ENCODE measurements around the gene ASXL1. TPM values are rescaled to one million over a fixed set of nuclear protein-coding genes. Genes with fewer than 3 reads are reported as not detected.
"Not testable (repeated sequence)": the region's sequence is repeated elsewhere in the genome, so short reads cannot be mapped to it uniquely, and the experiment has no call there.

ASXL1 gene
- total RNA-seq, 2 experiments from 2014 or later = 113 to 118 TPM

DNA sequence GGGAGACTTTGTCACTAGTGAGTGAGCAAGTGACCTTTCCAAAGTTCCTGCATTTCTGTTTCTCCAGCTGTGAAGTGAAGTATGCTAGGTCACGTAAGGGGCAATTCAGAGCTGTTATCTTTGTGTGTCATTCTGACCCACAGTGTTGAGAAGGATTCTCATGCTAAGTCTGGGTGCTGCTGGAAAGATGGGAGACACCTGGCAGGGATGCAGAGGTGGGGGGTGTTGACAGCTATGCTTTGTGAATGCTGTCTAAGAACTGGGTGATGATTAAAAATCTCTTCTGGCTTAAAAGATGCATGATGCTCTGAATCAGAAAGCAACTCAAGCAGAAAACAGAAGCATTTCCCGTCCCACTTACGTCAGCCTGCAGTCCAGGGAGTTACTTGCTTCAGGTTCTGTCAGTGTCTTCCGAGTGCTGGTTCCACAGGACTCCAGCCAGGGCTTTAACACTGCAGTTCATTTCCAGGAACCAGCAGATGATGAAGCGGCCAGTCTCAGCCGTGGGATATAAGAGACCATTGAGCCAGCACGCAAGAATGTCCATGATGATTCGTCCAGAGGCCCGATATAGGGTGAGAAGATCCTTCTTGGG, 30.9 kb upstream of the ASXL1 start:
- Mint-ChIP-seq H3K27me3 (no peaks in the 10 kb centered on the region), H3K36me3 (ENCODE audit: low read depth) (peaks cover 43% of the 10 kb centered on the region), H3K4me3 (no peak overlapping the region), H3K4me1 (peaks cover 19% of the 10 kb centered on the region), H3K27ac (no peak overlapping the region), H3K9me3 (no peaks in the 10 kb centered on the region)
- DNase-seq = no peak
- POLR2A ChIA-PET = no interaction called here
- CTCF ChIA-PET = interaction anchor here (1.6 kb wide), 1 partner anchor 10 kb away, joined by 3 read pairs; no protein-coding TSS in a partner anchor

DNA sequence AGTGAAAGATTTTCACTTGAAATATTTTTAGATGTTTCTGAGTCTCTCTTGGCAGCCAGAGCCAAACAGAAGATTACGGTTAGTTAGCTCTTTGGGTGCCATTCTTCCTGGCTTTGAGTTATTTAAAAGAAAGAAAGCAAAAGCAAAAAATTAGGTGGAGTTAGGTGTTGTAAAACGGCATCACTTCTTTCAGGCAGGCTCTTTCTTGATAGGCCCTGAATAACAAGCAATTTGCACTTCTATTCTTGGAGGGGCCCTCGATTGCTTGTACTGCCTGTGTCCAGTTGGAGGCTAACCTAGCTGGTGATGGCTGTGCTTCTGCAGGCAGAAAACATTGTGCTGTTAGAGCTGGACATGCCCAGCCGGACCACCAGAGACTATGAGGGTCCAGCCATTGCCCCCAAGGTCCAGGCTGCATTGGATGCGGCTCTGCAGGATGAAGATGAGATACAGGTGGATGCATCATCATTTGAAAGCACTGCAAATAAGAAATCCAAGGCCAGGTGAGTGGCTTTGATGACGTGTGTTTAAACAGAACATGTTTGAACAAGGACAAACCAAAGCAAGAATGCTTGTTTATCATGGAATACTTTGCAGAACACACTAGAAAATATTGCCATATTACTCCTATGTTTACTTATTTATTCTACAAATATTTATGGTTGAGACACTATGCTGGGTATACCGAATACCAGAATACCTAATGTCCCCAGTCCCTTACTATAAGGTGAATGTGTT, 28.1 kb upstream of the ASXL1 start:
- CTCF ChIA-PET = no interaction called here
- Mint-ChIP-seq H3K27me3 (no peaks in the 10 kb centered on the region), H3K4me1 (peaks cover 47% of the 10 kb centered on the region), H3K9me3 (no peaks in the 10 kb centered on the region), H3K27ac (no peak overlapping the region), H3K4me3 (no peak overlapping the region), H3K36me3 (ENCODE audit: low read depth) (peaks cover 52% of the 10 kb centered on the region)
- POLR2A ChIA-PET = no interaction called here
- no peak for DNase-seq

DNA sequence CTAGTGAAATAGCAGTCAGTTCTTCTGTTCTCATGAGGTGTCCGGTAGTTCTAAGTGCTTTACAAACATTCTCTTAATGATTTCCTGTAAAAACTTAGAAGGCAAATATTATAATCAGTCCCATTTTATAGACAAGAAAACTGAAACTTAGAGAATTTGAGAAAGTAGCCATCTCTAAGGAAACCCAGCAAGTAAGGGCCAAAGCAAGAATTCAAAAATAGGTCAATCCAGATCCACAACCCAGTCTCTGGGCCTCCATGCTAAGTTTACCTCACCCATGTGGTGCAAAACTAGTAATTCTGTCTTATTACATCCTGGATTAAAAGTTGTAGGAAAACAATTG, 27.6 kb upstream of the ASXL1 start:
- H3K27ac Mint-ChIP-seq = no peak overlapping the region
- H3K4me3 Mint-ChIP-seq = no peak overlapping the region
- H3K27me3 Mint-ChIP-seq = no peaks in the 10 kb centered on the region
- H3K36me3 Mint-ChIP-seq (ENCODE audit: low read depth) = peaks cover 53% of the 10 kb centered on the region
- peaks cover 48% of the 10 kb centered on the region for H3K4me1 Mint-ChIP-seq
- ChIA-PET POLR2A (no interaction called here), CTCF (no interaction called here)
- H3K9me3 Mint-ChIP-seq = no peaks in the 10 kb centered on the region
- no peak for DNase-seq

DNA sequence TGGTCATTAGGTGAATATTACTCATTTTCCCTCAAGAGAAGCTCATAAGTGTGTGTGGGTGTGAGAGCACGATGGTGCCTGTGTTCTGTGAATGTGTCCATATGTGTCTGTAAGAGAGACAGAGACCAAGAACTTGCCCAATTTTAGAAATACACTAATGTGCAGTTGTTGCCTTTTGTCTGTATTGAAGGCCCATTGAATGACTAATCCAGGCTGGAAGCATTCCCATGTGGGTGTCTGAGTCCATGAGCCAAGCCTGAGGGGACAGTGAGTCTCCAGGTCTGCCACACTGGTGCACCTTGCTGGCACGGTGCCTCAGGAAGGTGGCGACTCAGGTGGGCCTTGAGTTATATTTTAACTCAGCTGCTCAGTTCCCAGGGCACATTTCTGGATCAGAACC, 25.5 kb upstream of the ASXL1 start:
- Mint-ChIP-seq H3K36me3 (ENCODE audit: low read depth) (peaks cover 48% of the 10 kb centered on the region), H3K4me1 (peaks cover 58% of the 10 kb centered on the region), H3K27me3 (no peaks in the 10 kb centered on the region), H3K27ac (peak overlapping the region; percentile 97), H3K9me3 (no peaks in the 10 kb centered on the region), H3K4me3 (no peak overlapping the region)
- POLR2A ChIA-PET = interaction anchor here (0.6 to 3.1 kb wide), 6 partner anchors 9 to 207 kb away, joined by 3 to 71 read pairs (median 4); partner anchors contain the start of gene ASXL1
- DNase-seq = no peak
- CTCF ChIA-PET = no interaction called here

DNA sequence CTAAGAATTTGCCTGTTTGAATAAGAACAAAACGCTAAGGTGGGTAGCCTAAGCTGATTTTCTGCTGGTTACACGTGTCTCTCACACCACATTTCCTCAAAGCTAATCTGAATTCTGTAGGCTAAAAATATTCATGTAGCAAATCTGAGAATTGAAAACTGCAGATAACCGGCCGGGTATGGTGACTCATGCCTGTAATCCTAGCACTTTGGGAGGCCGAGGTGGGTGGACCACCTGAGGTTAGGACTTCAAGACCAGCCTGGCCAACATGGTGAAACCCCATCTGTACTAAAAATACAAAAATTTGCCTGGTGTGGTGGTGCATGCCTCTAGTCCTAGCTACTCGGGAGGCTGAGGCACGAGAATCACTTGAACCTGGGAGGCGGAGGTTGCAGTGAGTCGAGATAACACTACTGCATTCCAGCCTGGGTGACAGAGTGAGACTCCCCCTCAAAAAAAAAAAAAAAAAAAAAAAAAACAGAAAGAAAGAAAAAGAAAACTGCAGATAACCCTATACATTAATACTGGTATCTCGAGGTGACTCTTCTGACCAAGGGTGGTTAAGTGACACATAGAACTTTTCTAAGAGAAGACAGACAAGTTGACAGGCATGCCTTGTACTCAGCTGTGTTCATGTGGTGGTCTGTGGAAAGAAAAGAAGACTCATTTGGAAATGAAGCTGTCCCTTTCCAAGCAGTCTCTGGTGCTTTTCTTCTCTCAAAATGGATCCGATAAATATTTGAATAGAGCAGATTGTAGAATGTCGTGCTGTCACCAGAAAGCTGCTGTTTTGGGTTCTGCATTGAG, 24.7 kb upstream of the ASXL1 start:
- Mint-ChIP-seq H3K36me3 (ENCODE audit: low read depth) (peaks cover 47% of the 10 kb centered on the region), H3K9me3 (no peaks in the 10 kb centered on the region), H3K27me3 (no peaks in the 10 kb centered on the region), H3K4me1 (peaks cover 58% of the 10 kb centered on the region), H3K27ac (peak overlapping the region; percentile 97), H3K4me3 (peak overlapping the region; percentile 50)
- CTCF ChIA-PET = interaction anchor here (0.5 to 1.5 kb wide), 3 partner anchors 24 to 319 kb away, joined by 3 to 5 read pairs (median 4); partner anchors contain the start of gene ASXL1
- POLR2A ChIA-PET = interaction anchor here (0.6 to 3.1 kb wide), 9 partner anchors 8 to 206 kb away, joined by 3 to 71 read pairs (median 3); partner anchors contain the start of gene ASXL1
- DNase-seq = peak; percentile 44

DNA sequence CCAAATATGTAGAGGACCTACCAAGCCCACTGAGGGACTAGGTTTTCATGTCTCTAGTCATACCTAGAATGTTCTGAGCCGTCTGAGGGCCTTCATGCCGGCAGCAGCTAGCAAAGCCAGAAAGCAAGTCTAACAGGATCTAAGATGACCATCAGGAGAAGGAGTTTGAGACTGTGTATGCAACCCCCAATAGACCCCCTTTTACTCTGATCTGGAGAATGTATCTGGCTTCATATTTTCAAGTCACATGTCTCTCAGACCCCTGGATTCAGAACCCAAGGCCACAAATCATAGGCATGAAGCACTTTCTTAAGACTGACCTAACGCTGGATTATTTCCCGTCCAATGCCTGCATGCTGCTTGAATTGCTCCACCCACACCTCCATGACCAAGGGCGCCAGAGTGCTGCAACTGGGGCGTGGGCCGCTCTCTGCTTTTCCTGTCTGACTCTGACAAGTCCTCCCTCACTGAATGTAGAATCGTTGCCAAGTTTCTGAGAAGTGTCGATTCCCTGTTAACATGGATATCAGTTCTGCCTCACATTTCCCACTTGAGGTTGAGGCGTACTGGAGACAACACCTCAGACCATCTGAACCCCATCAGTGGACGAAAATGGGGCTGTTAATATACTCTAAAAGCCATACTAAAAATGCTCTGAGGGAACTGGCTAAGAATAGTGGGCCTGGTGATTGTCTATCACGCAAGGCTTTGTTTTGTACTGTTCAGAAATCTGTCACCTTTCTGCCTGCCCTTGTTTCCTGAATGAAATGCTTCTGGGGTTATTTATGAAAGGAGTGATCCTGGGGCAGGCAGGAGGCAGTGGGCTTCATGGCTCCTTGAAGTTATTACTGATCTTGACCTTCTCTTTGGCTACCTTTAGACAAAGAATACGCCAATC, 23.9 kb upstream of the ASXL1 start:
- peak; percentile 70 for DNase-seq
- POLR2A ChIA-PET = interaction anchor here (0.6 to 3.1 kb wide), 6 partner anchors 10 to 103 kb away, joined by 3 to 71 read pairs (median 4); partner anchors contain the start of gene ASXL1
- Mint-ChIP-seq H3K36me3 (ENCODE audit: low read depth) (peaks cover 44% of the 10 kb centered on the region), H3K27me3 (no peaks in the 10 kb centered on the region), H3K27ac (peak overlapping the region; percentile 97), H3K9me3 (no peaks in the 10 kb centered on the region), H3K4me3 (peak overlapping the region; percentile 50), H3K4me1 (peaks cover 58% of the 10 kb centered on the region)
- CTCF ChIA-PET = interaction anchor here (1.5 kb wide), 1 partner anchor 23 kb away, joined by 5 read pairs; the partner anchor contains the start of gene ASXL1

DNA sequence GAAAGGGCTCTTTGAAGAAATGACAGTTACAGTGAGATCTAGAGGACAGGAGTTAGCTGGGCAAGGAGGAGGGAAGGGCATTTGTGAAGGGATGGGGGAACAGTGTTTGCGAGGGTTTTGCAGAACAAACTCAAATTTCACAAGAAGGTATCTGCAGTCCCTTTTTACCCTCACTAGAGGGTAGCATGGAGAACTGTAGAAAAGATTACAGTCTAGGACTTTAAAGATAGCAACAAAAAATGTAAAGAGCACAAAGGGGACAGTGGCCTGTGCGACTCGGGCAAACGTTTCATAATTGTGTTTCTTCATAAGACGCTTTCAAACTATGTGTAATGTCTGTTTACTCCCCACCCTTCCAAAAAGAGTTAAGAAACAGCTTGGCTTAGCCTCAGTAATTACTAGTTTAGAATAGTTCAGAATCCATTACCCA, 21.2 kb upstream of the ASXL1 start:
- Mint-ChIP-seq H3K27me3 (no peaks in the 10 kb centered on the region), H3K9me3 (no peaks in the 10 kb centered on the region), H3K27ac (peak overlapping the region; percentile 19), H3K4me3 (no peak overlapping the region), H3K4me1 (peaks cover 49% of the 10 kb centered on the region), H3K36me3 (ENCODE audit: low read depth) (peaks cover 19% of the 10 kb centered on the region)
- DNase-seq = no peak
- ChIA-PET POLR2A (interaction anchor here (1.2 to 2.1 kb wide), 2 partner anchors 22 kb away, joined by 3 to 8 read pairs; partner anchors contain the start of gene ASXL1), CTCF (interaction anchor here (1.0 kb wide), 1 partner anchor 8 kb away, joined by 4 read pairs; no protein-coding TSS in a partner anchor)

DNA sequence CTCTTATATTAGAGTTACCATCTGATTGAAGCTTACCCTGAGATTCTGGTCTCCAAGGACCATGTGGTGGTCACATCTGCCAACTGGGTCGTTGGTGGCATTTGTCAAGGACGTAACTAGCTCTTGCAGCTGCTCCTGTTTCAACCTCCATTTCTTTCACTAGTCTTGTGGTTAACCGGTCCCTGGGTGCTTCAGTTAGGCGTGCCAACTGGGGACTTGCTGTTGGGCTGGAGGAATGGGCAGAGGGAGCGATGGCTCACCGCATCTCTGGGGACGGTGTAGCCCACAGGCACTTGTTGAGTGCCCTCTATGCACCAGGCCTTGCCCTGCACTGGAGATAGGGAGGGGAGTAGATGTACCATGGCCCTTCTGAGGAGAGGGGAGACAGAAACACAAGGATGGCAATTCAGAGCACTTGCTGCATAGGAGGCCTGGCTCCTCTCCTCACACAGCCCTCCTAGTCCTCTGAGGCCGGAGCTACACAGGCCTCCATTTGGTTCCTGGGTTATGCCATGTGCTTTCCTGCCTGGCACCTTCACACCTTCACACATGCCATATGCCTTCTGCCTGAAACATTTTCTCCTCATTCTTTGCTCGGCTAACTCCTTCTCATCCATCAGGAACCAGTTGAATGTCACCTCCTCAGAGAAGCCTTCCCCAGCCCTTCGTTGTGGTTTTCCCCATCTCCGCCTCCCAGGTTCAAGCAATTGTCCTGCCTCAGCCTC, 20.0 kb upstream of the ASXL1 start:
- Mint-ChIP-seq H3K27me3 (no peaks in the 10 kb centered on the region), H3K9me3 (no peaks in the 10 kb centered on the region), H3K36me3 (ENCODE audit: low read depth) (peaks cover 15% of the 10 kb centered on the region), H3K27ac (no peak overlapping the region), H3K4me1 (peaks cover 43% of the 10 kb centered on the region), H3K4me3 (no peak overlapping the region)
- POLR2A ChIA-PET = interaction anchor here (2.1 kb wide), 1 partner anchor 21 kb away, joined by 8 read pairs; the partner anchor contains the start of gene ASXL1
- CTCF ChIA-PET = interaction anchor here (1.5 kb wide), 1 partner anchor 21 kb away, joined by 3 read pairs; no protein-coding TSS in a partner anchor
- DNase-seq = no peak

DNA sequence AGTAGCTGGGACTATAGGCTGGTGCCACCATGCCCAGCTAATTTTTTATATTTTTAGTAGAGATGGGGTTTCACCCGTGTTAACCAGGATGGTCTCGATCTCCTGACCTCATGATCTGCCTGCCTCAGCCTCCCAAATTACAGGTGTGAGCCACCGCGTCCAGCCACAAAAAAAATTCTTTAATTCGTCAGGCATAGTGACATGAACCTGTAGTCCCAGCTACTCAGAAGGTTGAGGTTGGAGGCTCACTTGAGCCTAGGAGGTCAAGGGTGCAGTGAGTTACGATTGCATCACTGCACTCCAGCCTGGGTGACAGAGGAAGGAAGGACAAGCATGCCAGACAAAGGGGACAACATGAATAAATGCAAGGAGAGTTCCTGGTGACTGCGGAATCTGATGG, 19.5 kb upstream of the ASXL1 start:
- Mint-ChIP-seq H3K4me3 (no peak overlapping the region), H3K4me1 (peaks cover 37% of the 10 kb centered on the region), H3K36me3 (ENCODE audit: low read depth) (peaks cover 15% of the 10 kb centered on the region), H3K27me3 (no peaks in the 10 kb centered on the region), H3K27ac (no peak overlapping the region), H3K9me3 (no peaks in the 10 kb centered on the region)
- ChIA-PET POLR2A (interaction anchor here (2.1 kb wide), 1 partner anchor 20 kb away, joined by 8 read pairs; the partner anchor contains the start of gene ASXL1), CTCF (interaction anchor here (1.5 kb wide), 1 partner anchor 20 kb away, joined by 3 read pairs; no protein-coding TSS in a partner anchor)
- DNase-seq = no peak

DNA sequence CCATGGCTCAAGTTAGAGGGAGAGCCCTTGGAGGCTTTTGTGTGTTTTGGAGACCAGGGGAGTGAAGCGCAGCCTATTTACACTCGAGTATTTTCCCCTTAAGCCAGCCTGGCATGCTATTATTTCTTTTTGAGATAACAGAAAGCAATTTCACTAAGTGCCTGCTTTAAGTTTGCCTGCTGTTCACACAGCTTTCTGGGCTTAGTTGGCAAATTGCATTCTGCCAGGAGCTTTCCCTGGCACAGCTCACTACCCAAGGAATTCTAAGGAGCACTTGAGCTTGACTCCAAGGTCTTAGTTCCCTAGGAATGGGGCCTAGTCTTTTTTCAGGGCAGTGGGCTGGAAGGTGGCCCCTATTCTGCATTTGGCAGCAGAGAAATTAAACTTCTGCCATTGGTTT, 19.0 kb upstream of the ASXL1 start:
- no peak overlapping the region for H3K4me3 Mint-ChIP-seq
- no peak overlapping the region for H3K27ac Mint-ChIP-seq
- POLR2A ChIA-PET = interaction anchor here (1.1 to 2.1 kb wide), 2 partner anchors 9 to 20 kb away, joined by 4 to 8 read pairs; partner anchors contain the start of gene ASXL1
- H3K36me3 Mint-ChIP-seq (ENCODE audit: low read depth) = peaks cover 15% of the 10 kb centered on the region
- CTCF ChIA-PET = interaction anchor here (1.5 kb wide), 1 partner anchor 20 kb away, joined by 3 read pairs; no protein-coding TSS in a partner anchor
- no peaks in the 10 kb centered on the region for H3K9me3 Mint-ChIP-seq
- peaks cover 32% of the 10 kb centered on the region for H3K4me1 Mint-ChIP-seq
- H3K27me3 Mint-ChIP-seq = no peaks in the 10 kb centered on the region
- DNase-seq = no peak

DNA sequence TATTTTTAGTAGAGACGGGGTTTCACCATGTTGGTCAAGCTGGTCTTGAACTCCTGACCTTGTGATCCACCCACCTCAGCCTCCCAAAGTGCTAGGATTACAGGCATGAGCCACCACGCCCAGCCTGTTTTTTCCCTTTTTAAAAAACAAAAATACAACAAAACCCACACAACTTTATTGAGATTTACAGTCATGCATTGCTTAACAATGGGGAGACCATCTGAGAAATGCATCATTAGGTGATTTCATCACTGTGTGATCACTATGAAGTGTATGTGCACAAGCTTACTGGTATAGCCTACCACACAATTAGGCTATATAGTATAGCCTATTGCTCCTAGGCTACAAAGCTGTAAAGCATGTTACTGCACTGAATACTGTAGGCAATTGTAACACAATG, 17.1 kb upstream of the ASXL1 start:
- H3K27me3 Mint-ChIP-seq; H3K36me3 Mint-ChIP-seq (ENCODE audit: low read depth); CTCF ChIA-PET; DNase-seq; H3K4me3 Mint-ChIP-seq; H3K27ac Mint-ChIP-seq; H3K9me3 Mint-ChIP-seq: not testable (repeated sequence)
- peaks cover 18% of the 10 kb centered on the region for H3K4me1 Mint-ChIP-seq
- POLR2A ChIA-PET = interaction anchor here (0.9 kb wide), 1 partner anchor 9 kb away, joined by 4 read pairs; no protein-coding TSS in a partner anchor
